Gastrocnemius medialis (tissue), 4 donors: ENCODE measurements around the gene SLC34A3. TPM values are rescaled to one million over a fixed set of nuclear protein-coding genes. Genes with fewer than 3 reads are reported as not detected.

Experiments used
- ATAC-seq, 2 donors: fragments of 150-250 bp; one replicate each; pipeline ENCODE4 v1.9.1; 2016
- DNase-seq, 2 donors: peaks; one replicate each; pipeline ENCODE4 v3.0.0-alpha.2; 2019
- H3K27ac ChIP-seq, 4 donors: fragments of 200-600 bp; sonication (generic); 1 replicate in 1 of 4; 2 replicates in 3 of 4; pipeline ENCODE4 v1.5.1; 2016 to 2018; ENCODE audit warnings: mild to moderate bottlenecking in 2 of 4, moderate library complexity in 1 of 4
- H3K27me3 ChIP-seq, 3 donors: fragments of 200-600 bp; sonication (generic) in 2 of 3; 1 replicate in 1 of 3; 2 replicates in 2 of 3; pipeline versions ENCODE4 v1.5.1 to v1.6.0; 2016 to 2019; ENCODE audit warnings: mild to moderate bottlenecking in 1 of 3, moderate library complexity in 1 of 3
- H3K36me3 ChIP-seq, 2 donors: fragments of 200-600 bp; sonication (generic) in 1 of 2; one replicate each; pipeline ENCODE4 v1.5.1; 2017 to 2018
- H3K4me1 ChIP-seq, 2 donors: fragments of 200-600 bp; sonication (generic) in 1 of 2; one replicate each; pipeline ENCODE4 v1.5.1; 2016 to 2017; ENCODE audit warnings: mild to moderate bottlenecking in 2 of 2
- H3K4me3 ChIP-seq, 4 donors: fragments of 200-600 bp; sonication (generic) in 3 of 4; 1 replicate in 1 of 4; 2 replicates in 3 of 4; pipeline ENCODE4 v1.5.1; 2016 to 2019; ENCODE audit warnings: mild to moderate bottlenecking in 2 of 4
- H3K9me3 ChIP-seq, 3 donors: fragments of 200-600 bp; sonication (generic) in 2 of 3; 1 replicate in 1 of 3; 2 replicates in 2 of 3; pipeline ENCODE4 v1.5.1; 2016 to 2019
- CTCF ChIP-seq, 5 experiments: fragments of 450-650 bp in 3 of 5; fragments of 200-600 bp in 2 of 5; sonication (generic) in 2 of 5; IDR thresholded peaks in 4 of 5; conservative IDR thresholded peaks in 1 of 5; 1 replicate in 4 of 5; 2 replicates in 1 of 5; pipeline ENCODE4 v1.5.1; 2016 to 2019; ENCODE audit warnings: antibody characterized with exemption in 5 of 5, mild to moderate bottlenecking in 3 of 5, moderate library complexity in 3 of 5
- POLR2A ChIP-seq, 2 donors: fragments of 450-650 bp; IDR thresholded peaks; one replicate each; pipeline ENCODE4 v1.6.1; 2017; ENCODE audit warnings: antibody characterized with exemption in 2 of 2, mild to moderate bottlenecking in 2 of 2, moderate library complexity in 2 of 2
- in situ Hi-C, 4 donors: fragments of 200-750 bp; cut with MboI; loops; one replicate each; pipeline versions ENCODE4 v1.15.0 to v1.8.0; 2017; ENCODE audit warnings: low sequenced_read_pairs in 4 of 4
- intact Hi-C: fragments of 100-400 bp; cut with DNase I; formaldehyde crosslinking; loops from one replicate; pipeline ENCODE4 v1.15.1; 2023; ENCODE audit warnings: low total_unique reads
- total RNA-seq, 4 donors: library from RNA; depleted of rRNA; stranded (reverse); fragments of >200 nt; gene quantifications; one replicate each; pipeline versions ENCODE4 v1.1.0 to v1.2.3, GENCODE V29; 2016

The SLC34A3 gene
- total RNA-seq, 4 donors from 2014 or later = not detected

GRCh38 chr9:137198902-137199283 lies 31.8 kb upstream of the SLC34A3 start:
- H3K4me1 ChIP-seq = peaks cover 51 to 67% of the 10 kb centered on the region in 2 donors
- H3K9me3 ChIP-seq = no peaks in the 10 kb centered on the region
- intact Hi-C loops (no loop called here), in situ Hi-C loops (no loop called here)
- peak overlapping the region in 1 of 4 donors; percentile 44 for H3K4me3 ChIP-seq
- no peak for DNase-seq
- ATAC-seq = no peak
- no peak overlapping the region for H3K27ac ChIP-seq
- H3K36me3 ChIP-seq = no peaks in the 10 kb centered on the region
- TF ChIP-seq CTCF (IDR thresholded peaks at IDR 0.05 in 4 of 5, conservative IDR thresholded peaks at IDR 0.05 in 1 of 5) = no peak
- no peaks in the 10 kb centered on the region for H3K27me3 ChIP-seq

DNA sequence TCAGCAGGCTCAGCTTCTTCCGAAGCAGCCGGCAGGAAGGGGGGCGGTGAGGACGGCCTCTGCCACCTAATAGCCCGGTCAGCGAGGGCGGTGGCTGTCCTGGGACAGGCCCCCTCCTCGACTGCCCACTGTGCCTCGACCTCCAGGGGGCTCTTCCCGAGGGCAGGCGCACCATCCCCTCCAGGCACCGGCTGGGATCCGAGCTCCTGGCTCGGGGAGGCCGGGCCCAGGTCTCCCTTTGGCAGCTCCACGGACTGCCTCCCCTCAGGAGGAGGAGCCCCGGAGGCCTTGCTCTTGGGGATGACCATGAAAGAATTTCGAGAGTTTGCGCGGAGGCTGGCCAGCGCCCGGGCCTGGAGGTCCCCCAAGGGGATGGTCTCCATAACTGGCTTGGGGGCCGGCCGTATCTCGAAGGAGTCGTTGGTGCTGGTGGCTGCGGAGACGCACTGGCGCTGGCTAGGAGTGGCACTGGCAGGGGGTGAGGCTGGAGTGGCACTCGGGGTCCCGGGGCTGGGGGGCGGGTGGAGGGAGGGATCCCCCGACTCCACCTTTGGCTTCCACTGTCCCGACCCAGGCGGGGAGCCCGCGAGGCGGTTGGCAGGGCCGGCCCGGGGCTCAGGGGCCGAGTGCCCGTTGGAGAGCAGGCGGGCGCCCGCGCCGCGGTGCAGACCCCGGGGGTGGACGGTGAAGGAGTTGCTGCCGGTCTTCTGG lies 31.1 kb upstream of the SLC34A3 start:
- no peak for ATAC-seq
- peak overlapping the region; percentile 40 to 56 (median 46) for H3K4me3 ChIP-seq
- DNase-seq = no peak
- in situ Hi-C loops = no loop called here
- H3K36me3 ChIP-seq = no peaks in the 10 kb centered on the region
- TF ChIP-seq CTCF (IDR thresholded peaks at IDR 0.05 in 4 of 5, conservative IDR thresholded peaks at IDR 0.05 in 1 of 5) = no peak
- H3K27me3 ChIP-seq = no peaks in the 10 kb centered on the region
- no peaks in the 10 kb centered on the region for H3K9me3 ChIP-seq
- peak overlapping the region in 2 of 4 donors; percentile 2 to 32 for H3K27ac ChIP-seq
- H3K4me1 ChIP-seq = peaks cover 58 to 67% of the 10 kb centered on the region in 2 donors
- intact Hi-C loops = loop anchor here (1.0 to 5.0 kb wide), 3 partner anchors 11 to 43 kb away; partner anchors contain the start of genes ANAPC2, SSNA1 and TUBB4B

DNA sequence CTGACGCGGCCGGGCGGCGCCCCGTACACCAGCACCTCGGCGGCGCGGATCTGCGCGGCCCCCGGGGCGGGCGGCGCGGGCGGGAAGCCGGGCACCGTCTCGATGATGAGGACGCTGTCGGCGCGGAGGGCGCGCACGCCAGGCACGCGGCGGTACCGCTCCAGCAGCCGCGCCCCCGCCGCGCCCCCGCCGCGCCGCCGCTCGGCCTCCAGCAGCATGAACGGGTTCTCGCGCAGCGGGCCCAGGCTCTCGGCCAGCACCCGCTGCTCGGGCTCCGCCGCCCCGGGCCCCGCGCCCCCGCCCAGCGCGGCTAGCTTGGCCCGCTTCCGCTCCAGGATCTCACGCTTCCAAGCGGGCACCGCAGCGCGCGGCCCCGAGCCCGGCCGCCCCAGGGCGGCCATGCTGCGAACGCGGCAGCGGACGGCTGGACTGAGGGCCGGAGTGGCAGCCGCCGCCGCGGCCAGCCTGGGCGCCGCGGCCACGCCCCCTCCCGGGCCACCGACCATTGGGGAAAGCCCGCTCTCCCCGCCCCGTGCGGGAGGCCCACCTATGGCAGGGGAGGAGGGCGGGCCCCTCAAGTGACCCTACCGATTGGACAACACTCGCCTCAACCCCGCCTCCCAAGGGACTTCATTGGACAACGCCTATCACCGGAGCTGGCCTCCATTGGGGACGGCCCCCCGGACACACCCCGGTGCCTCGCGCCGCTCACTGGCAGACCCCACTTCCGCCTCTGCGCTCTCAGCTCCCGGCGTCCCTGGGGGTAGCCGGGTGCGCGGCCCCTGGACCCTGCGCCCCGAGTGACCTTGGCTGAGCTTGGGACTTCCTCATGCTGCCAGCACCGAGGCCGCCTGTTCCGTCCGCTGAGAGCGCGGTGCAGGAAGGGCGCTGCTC lies 30.1 kb upstream of the SLC34A3 start, which contains the start of gene TPRN:
TPRN (minus strand) TSS at position 431 of the 894 bp plus-strand sequence; CDS start at position 401, 30 bp downstream.
- H3K4me1 ChIP-seq = peaks cover 61 to 70% of the 10 kb centered on the region in 2 donors
- DNase-seq = peak; percentile 100
- intact Hi-C loops = loop anchor here (1.0 to 5.0 kb wide), 3 partner anchors 12 to 42 kb away; partner anchors contain the start of genes ANAPC2, SSNA1 and TUBB4B
- no peaks in the 10 kb centered on the region for H3K27me3 ChIP-seq
- peak within 1 kb of the TSS; percentile 83 to 92 (median 86) for H3K27ac ChIP-seq
- in situ Hi-C loops = no loop called here
- peak; percentile 97 for ATAC-seq
- peak in 2 of 5 experiments; percentile 6 to 22 for TF ChIP-seq CTCF (IDR thresholded peaks at IDR 0.05 in 4 of 5, conservative IDR thresholded peaks at IDR 0.05 in 1 of 5)
- peak; percentile 89 to 94 for TF ChIP-seq POLR2A (IDR thresholded peaks at IDR 0.05)
- H3K36me3 ChIP-seq = no peaks in the 10 kb centered on the region
- peak within 1 kb of the TSS; percentile 73 to 86 (median 77) for H3K4me3 ChIP-seq
- no peaks in the 10 kb centered on the region for H3K9me3 ChIP-seq

- Histone ChIP-seq H3K27me3 (no peaks in the 10 kb centered on the region), H3K4me3 (peak overlapping the region; percentile 73 to 86 (median 77)), H3K4me1 (peaks cover 65 to 74% of the 10 kb centered on the region in 2 donors), H3K9me3 (no peaks in the 10 kb centered on the region), H3K27ac (peak overlapping the region; percentile 83 to 92 (median 86)), H3K36me3 (no peaks in the 10 kb centered on the region)
- intact Hi-C loops = loop anchor here (5.0 kb wide), 1 partner anchor 41 kb away; the partner anchor contains the start of gene TUBB4B
- TF ChIP-seq CTCF (IDR thresholded peaks at IDR 0.05 in 4 of 5, conservative IDR thresholded peaks at IDR 0.05 in 1 of 5) = no peak
- no peak for TF ChIP-seq POLR2A (IDR thresholded peaks at IDR 0.05)
- ATAC-seq (no peak), DNase-seq (no peak)
- in situ Hi-C loops = no loop called here
Observed at GRCh38 chr9:137201205-137201868, 29.4 kb upstream of the SLC34A3 start.
